Fibroblast of lung (primary cell): ENCODE results near the gene IGSF21.

ENCODE experiments used
- CTCF ChIP-seq, 2 donors: IDR thresholded peaks in 1 of 2; conservative IDR thresholded peaks in 1 of 2; 1 replicate in 1 of 2; 2 replicates in 1 of 2; pipeline ENCODE4 v1.5.1; 2011 to 2012; ENCODE audit warnings: low read length in 2 of 2, control low read depth in 1 of 2, inconsistent platforms in 1 of 2, low read depth in 1 of 2, mild to moderate bottlenecking in 1 of 2
- EZH2 ChIP-seq: IDR thresholded peaks from 2 replicates; pipeline ENCODE4 v1.5.1; 2012; ENCODE audit warnings: low read length, control low read depth, mild to moderate bottlenecking; ENCODE audit errors: missing control alignments

GRCh38 chr1:18414321-18414720, 306.7 kb downstream of the IGSF21 start:
- TF ChIP-seq CTCF (conservative IDR thresholded peaks at IDR 0.05 in 1 of 2, IDR thresholded peaks at IDR 0.05 in 1 of 2; ENCODE audit: low read depth in 1 of 2, low read length in 2 of 2) = no peak
- no peak for TF ChIP-seq EZH2
